ENCODE measurements around the gene PDIA5. TPM values are rescaled to one million over a fixed set of nuclear protein-coding genes. Genes with fewer than 3 reads are reported as not detected.

PDIA5 gene
- total and polyA plus RNA-seq, 4 donors = 36.8 to 94.6 (median 63.3) TPM

DNA sequence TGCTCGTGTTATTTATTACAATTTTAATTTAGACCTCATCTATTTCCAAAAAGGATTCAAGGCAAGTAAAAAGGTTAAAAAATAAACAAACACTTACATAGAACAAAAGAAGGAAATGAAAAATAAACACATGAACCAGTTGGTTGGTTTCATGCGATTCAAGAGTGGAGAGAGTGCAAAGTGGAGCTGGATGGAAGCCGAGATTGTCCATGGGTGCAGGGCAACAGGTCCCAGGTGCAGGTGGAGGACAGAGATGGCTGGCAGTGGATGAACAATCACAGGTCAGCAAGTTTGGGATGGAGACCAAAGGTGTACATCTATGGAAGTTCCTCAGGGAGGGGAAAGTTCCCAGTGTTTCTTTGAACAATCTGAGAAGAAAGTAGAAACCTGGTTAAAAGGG lies 27.6 kb upstream of the PDIA5 start:
- Histone ChIP-seq H3K9me3 (ENCODE audit: control insufficient read depth in 4 of 4, low read length in 3 of 4) (no peaks in the 10 kb centered on the region), H3K9ac (ENCODE audit: low read depth in 1 of 2, low read length in 2 of 2) (no peak overlapping the region), H3K4me3 (ENCODE audit: low read depth in 1 of 3, low read length in 3 of 3) (no peak overlapping the region), H3K36me3 (ENCODE audit: control insufficient read depth in 4 of 4, insufficient read depth in 3 of 4, low read depth in 1 of 4, low read length in 3 of 4) (no peaks in the 10 kb centered on the region), H3K4me1 (ENCODE audit: control insufficient read depth in 4 of 4, insufficient read depth in 4 of 4, low read length in 3 of 4) (peaks cover 0 to 6% (median 3%) of the 10 kb centered on the region in 4 donors), H3K27me3 (ENCODE audit: control insufficient read depth in 4 of 4, insufficient read depth in 4 of 4, low read length in 3 of 4) (no peaks in the 10 kb centered on the region), H3K27ac (ENCODE audit: low read depth in 1 of 2, low read length in 2 of 2) (no peak overlapping the region)
- DNase-seq (ENCODE audit: low spot score) = no peak
- WGBS = 66% methylated on average over 3 of the region's 3 CpGs
- TF ChIP-seq, protein P1, sequence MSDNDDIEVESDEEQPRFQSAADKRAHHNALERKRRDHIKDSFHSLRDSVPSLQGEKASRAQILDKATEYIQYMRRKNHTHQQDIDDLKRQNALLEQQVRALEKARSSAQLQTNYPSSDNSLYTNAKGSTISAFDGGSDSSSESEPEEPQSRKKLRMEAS (IDR thresholded peaks at IDR 0.05) = no peak
- TF ChIP-seq JUND (IDR thresholded peaks at IDR 0.05) = no peak
- no peak for TF ChIP-seq FOXA2 (IDR thresholded peaks at IDR 0.05)
- TF ChIP-seq GABPA (IDR thresholded peaks at IDR 0.05 in 1 of 2, conservative IDR thresholded peaks at IDR 0.05 in 1 of 2) = no peak
- TF ChIP-seq EGR1 (IDR thresholded peaks at IDR 0.05; ENCODE audit: low read depth in 2 of 2) = no peak
- peak in 1 of 2 donors; percentile 27 for TF ChIP-seq HNF4A (conservative IDR thresholded peaks at IDR 0.05)
- TF ChIP-seq RXRA (IDR thresholded peaks at IDR 0.05) = peak in 1 of 2 donors; percentile 35
- TF ChIP-seq CTCF (IDR thresholded peaks at IDR 0.05; ENCODE audit: low read depth, low read length, missing input control) = no peak

DNA sequence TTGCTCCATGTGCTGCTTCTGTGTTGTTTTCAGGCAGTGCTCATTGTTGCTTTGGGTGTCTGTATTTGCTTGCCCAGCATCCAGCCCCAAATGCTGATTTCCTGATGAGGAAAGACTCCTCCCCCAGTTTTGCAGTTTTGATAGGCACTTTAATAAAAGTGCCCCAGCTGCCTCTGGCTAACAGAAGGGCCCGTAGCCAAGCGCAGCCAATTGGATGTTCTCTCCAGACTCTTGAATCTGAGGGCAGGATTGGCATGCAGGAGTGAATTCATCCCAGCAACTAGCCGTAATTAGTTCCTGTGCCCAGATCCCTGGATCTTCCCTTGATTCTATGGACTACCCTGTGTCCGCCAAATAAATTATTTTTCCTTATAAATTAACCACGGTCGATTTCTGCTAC lies 24.4 kb upstream of the PDIA5 start:
- Histone ChIP-seq H3K27me3 (ENCODE audit: control insufficient read depth in 4 of 4, insufficient read depth in 4 of 4, low read length in 3 of 4) (no peaks in the 10 kb centered on the region), H3K4me1 (ENCODE audit: control insufficient read depth in 4 of 4, insufficient read depth in 4 of 4, low read length in 3 of 4) (peaks cover 7 to 18% (median 15%) of the 10 kb centered on the region in 4 donors), H3K36me3 (ENCODE audit: control insufficient read depth in 4 of 4, insufficient read depth in 3 of 4, low read depth in 1 of 4, low read length in 3 of 4) (no peaks in the 10 kb centered on the region), H3K27ac (ENCODE audit: low read depth in 1 of 2, low read length in 2 of 2) (no peak overlapping the region), H3K9me3 (ENCODE audit: control insufficient read depth in 4 of 4, low read length in 3 of 4) (no peaks in the 10 kb centered on the region), H3K4me3 (ENCODE audit: low read depth in 1 of 3, low read length in 3 of 3) (no peak overlapping the region), H3K9ac (ENCODE audit: low read depth in 1 of 2, low read length in 2 of 2) (no peak overlapping the region)
- TF ChIP-seq REST (IDR thresholded peaks at IDR 0.05) = no peak
- TF ChIP-seq, protein P2, sequence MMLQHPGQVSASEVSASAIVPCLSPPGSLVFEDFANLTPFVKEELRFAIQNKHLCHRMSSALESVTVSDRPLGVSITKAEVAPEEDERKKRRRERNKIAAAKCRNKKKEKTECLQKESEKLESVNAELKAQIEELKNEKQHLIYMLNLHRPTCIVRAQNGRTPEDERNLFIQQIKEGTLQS (IDR thresholded peaks at IDR 0.05) = no peak
- no peak for TF ChIP-seq HNF4G (IDR thresholded peaks at IDR 0.05)
- TF ChIP-seq RXRA (IDR thresholded peaks at IDR 0.05) = no peak
- no peak for TF ChIP-seq YY1 (IDR thresholded peaks at IDR 0.05)
- TF ChIP-seq JUND (IDR thresholded peaks at IDR 0.05) = no peak
- TF ChIP-seq SP1 (IDR thresholded peaks at IDR 0.05) = no peak
- TF ChIP-seq, protein P1 (IDR thresholded peaks at IDR 0.05) = no peak
- no peak for TF ChIP-seq ZBTB33 (IDR thresholded peaks at IDR 0.05)
- TF ChIP-seq NR2F2 (IDR thresholded peaks at IDR 0.05) = no peak
- no peak for TF ChIP-seq FOXA1 (IDR thresholded peaks at IDR 0.05)
- no peak for TF ChIP-seq TAF1 (conservative IDR thresholded peaks at IDR 0.05)
- no peak for TF ChIP-seq HNF4A (conservative IDR thresholded peaks at IDR 0.05)
- TF ChIP-seq FOXA2 (IDR thresholded peaks at IDR 0.05) = no peak
- no peak for TF ChIP-seq CTCF (IDR thresholded peaks at IDR 0.05; ENCODE audit: low read depth, low read length, missing input control)
- no peak for TF ChIP-seq RAD21 (IDR thresholded peaks at IDR 0.05)
- TF ChIP-seq GABPA (IDR thresholded peaks at IDR 0.05 in 1 of 2, conservative IDR thresholded peaks at IDR 0.05 in 1 of 2) = no peak
- TF ChIP-seq EGR1 (IDR thresholded peaks at IDR 0.05; ENCODE audit: low read depth in 2 of 2) = no peak
- no peak for DNase-seq (ENCODE audit: low spot score)
- 90% methylated on average over 6 of the region's 6 CpGs for whole genome bisulfite sequencing
